ENCODE measurements around the gene MGST1.

- TF ChIP-seq EZH2phosphoT487 (IDR thresholded peaks at IDR 0.05; ENCODE audit: insufficient read depth, low read depth) (no peak), EZH2 (IDR thresholded peaks at IDR 0.05; ENCODE audit: insufficient read depth, poor library complexity, severe bottlenecking) (no peak)
Measured at GRCh38 chr12:16348435-16349130, 1.1 kb downstream of the MGST1 start.

All from GM23248 (cell line).